Kidney capillary endothelial cell (primary cell): ENCODE measurements around the gene TXLNG.
"Not testable (repeated sequence)": the region's sequence is repeated elsewhere in the genome, so short reads cannot be mapped to it uniquely, and the experiment has no call there.

Experiments used
- DNase-seq: peaks from one replicate; pipeline ENCODE4 v3.0.0-alpha.2; 2018; ENCODE audit warnings: low spot score

Gene TXLNG

GRCh38 chrX:16786139-16786790 lies at the start of gene TXLNG:
TSS of gene TXLNG (plus strand) at chrX:16786466. CDS start at chrX:16786488, 22 bp downstream.
- DNase-seq: peak; percentile 99

GRCh38 chrX:16737024-16737423 lies 49.2 kb upstream of the TXLNG start:
- no peak for DNase-seq

GRCh38 chrX:16739574-16739973 lies 46.7 kb upstream of the TXLNG start:
- DNase-seq: no peak

GRCh38 chrX:16743604-16744325 lies 42.5 kb upstream of the TXLNG start:
- no peak for DNase-seq

GRCh38 chrX:16745102-16745501 lies 41.2 kb upstream of the TXLNG start:
- DNase-seq: no peak

- no peak for DNase-seq
Observed at GRCh38 chrX:16745659-16746058, 40.6 kb upstream of the TXLNG start.

- DNase-seq: no peak
Observed at GRCh38 chrX:16748425-16748824, 37.8 kb upstream of the TXLNG start.

- DNase-seq: no peak
Observed at GRCh38 chrX:16750136-16750535, 36.1 kb upstream of the TXLNG start.

- DNase-seq: no peak
Observed at GRCh38 chrX:16754019-16754418, 32.2 kb upstream of the TXLNG start.

GRCh38 chrX:16756724-16757123 lies 29.5 kb upstream of the TXLNG start:
- DNase-seq: no peak

- DNase-seq: not testable (repeated sequence)
Observed at GRCh38 chrX:16761500-16761899, 24.8 kb upstream of the TXLNG start.

GRCh38 chrX:16762579-16762978 lies 23.7 kb upstream of the TXLNG start:
- no peak for DNase-seq

- DNase-seq: no peak
Observed at GRCh38 chrX:16765594-16765993, 20.7 kb upstream of the TXLNG start.

- no peak for DNase-seq
Observed at GRCh38 chrX:16770970-16771482, 15.2 kb upstream of the TXLNG start.

- peak; percentile 44 for DNase-seq
Observed at GRCh38 chrX:16771483-16772398, 14.5 kb upstream of the TXLNG start.

GRCh38 chrX:16772460-16772859 lies 13.8 kb upstream of the TXLNG start:
- no peak for DNase-seq

GRCh38 chrX:16774746-16775145 lies 11.5 kb upstream of the TXLNG start:
- DNase-seq: no peak

- no peak for DNase-seq
Observed at GRCh38 chrX:16778545-16778944, 7.7 kb upstream of the TXLNG start.

- DNase-seq: no peak
Observed at GRCh38 chrX:16778993-16779392, 7.3 kb upstream of the TXLNG start.

GRCh38 chrX:16779815-16780214 lies 6.5 kb upstream of the TXLNG start:
- DNase-seq: not testable (repeated sequence)

GRCh38 chrX:16783452-16783851 lies 2.8 kb upstream of the TXLNG start:
- no peak for DNase-seq

- not testable (repeated sequence) for DNase-seq
Observed at GRCh38 chrX:16784440-16784839, 1.8 kb upstream of the TXLNG start.
